Measurements from ENCODE around the gene UBE2C.

Gene UBE2C

GRCh38 chr20:45861221-45862075 is 49.0 kb downstream of the UBE2C start:
- DNase-seq (ENCODE audit: low read depth) = no peak

- no peak for DNase-seq (ENCODE audit: low read depth)
These were observed 51.4 kb downstream of the UBE2C start for GRCh38 chr20:45863543-45864470.

- no peak for DNase-seq (ENCODE audit: low read depth)
These were observed 54.0 kb downstream of the UBE2C start for GRCh38 chr20:45866454-45866853.
